SJSA1 (cell line): ENCODE results near the gene ABCG1. TPM values are rescaled to one million over a fixed set of nuclear protein-coding genes. Genes with fewer than 3 reads are reported as not detected.

ENCODE experiments used
- DNase-seq, 2 experiments: peaks; one replicate each; pipeline ENCODE4 v3.0.0-alpha.2; 2015 to 2020; ENCODE audit warnings: low spot score in 2 of 2, low read depth in 1 of 2
- H3K27ac ChIP-seq: fragments of 250-450 bp; sonication (Bioruptor Pico); 2 replicates; pipeline ENCODE4 v1.5.1; 2020; ENCODE audit warnings: mild to moderate bottlenecking, moderate library complexity
- H3K27me3 ChIP-seq: fragments of 250-450 bp; sonication (Bioruptor Pico); replicated peaks from 2 replicates; pipeline ENCODE4 v1.5.1; 2020; ENCODE audit warnings: mild to moderate bottlenecking, moderate library complexity
- H3K36me3 ChIP-seq: fragments of 250-450 bp; sonication (Bioruptor Pico); 2 replicates; pipeline ENCODE4 v1.5.1; 2020; ENCODE audit warnings: mild to moderate bottlenecking
- H3K4me1 ChIP-seq: fragments of 250-450 bp; sonication (Bioruptor Pico); replicated peaks from 2 replicates; pipeline ENCODE4 v1.6.1; 2021; ENCODE audit warnings: mild to moderate bottlenecking
- H3K4me3 ChIP-seq: fragments of 250-450 bp; sonication (Bioruptor Pico); 2 replicates; pipeline ENCODE4 v1.5.1; 2020; ENCODE audit warnings: mild to moderate bottlenecking
- H3K9me3 ChIP-seq: fragments of 250-450 bp; sonication (Bioruptor Pico); replicated peaks from 2 replicates; pipeline ENCODE4 v1.5.1; 2020; ENCODE audit warnings: mild to moderate bottlenecking
- total RNA-seq: library from RNA; depleted of rRNA; stranded (reverse); fragments of >200 nt; shearing (Covaris generic); gene quantifications from 2 replicates; pipeline ENCODE4 v1.2.3, GENCODE V29; 2014

The ABCG1 gene
- total RNA-seq, 1 experiment from 2014 or later: 11.5 TPM

DNA sequence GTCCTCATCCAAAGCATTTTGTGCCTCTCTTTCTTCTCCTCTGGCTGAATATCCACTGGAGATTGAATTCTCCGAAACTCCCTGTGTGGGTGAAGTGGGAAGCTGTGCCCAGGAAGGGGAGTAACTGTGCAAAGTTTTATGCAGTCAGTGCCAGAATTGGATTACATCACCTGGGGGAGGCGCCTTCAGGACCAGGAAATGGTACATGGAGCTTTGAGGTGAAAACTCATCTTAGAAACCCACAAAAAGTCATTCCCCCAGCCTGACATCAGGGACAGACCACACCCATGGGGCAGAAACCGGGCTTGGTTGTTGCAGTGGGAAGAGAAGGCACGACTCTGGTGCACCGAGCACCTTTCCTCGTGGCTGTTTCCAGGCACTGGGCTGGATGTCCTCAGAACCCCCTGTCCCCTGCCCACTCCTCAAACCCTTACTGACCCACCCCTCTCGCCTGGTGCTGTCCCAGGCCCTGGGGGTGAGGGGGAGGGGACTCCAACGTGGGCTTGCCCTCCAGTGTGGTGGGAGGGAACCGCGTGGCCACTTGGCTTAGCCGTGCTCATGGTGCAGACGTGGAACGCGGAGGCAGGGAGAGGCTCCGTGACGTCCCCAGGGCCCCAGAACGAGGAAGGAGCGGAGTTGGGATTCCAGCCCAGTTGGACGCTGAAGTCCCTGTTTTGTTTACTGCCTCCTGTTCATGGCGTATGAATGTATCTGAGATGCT lies 80.5 kb downstream of the ABCG1 start:
- DNase-seq: no peak
- Histone ChIP-seq H3K27me3 (no peaks in the 10 kb centered on the region), H3K36me3 (no peaks in the 10 kb centered on the region), H3K27ac (no peak overlapping the region), H3K4me1 (no peaks in the 10 kb centered on the region), H3K4me3 (no peak overlapping the region), H3K9me3 (no peaks in the 10 kb centered on the region)

DNA sequence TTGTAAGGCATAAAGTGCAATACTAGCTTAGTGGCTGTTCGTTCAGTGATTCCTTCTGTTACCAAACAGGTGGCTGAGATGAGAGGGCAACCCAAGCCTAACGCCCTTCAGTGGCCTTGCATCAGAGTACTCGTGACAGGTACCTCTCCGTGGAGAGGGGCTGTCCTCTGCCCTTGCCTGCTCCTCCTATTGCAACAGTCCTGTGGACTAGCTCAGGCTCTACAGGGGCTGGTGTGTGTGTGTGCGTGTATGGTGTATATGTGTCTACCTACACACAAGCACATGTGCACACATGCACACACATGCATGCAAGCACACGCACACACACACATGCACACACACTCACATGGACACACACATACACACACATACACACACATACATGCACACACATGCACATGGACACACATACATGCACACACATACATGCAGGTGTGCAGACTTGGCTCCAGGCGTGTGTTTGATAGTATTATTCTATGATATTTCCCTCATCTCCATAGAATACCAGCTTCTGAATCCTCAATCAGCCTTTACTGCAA lies 81.2 kb downstream of the ABCG1 start:
- Histone ChIP-seq H3K27ac (no peak overlapping the region), H3K4me3 (no peak overlapping the region), H3K36me3 (no peaks in the 10 kb centered on the region), H3K9me3 (no peaks in the 10 kb centered on the region), H3K4me1 (0 out of 2 replicates have a peak, but pooled peaks cover 4% of the 10 kb centered on the region), H3K27me3 (no peaks in the 10 kb centered on the region)
- no peak for DNase-seq

DNA sequence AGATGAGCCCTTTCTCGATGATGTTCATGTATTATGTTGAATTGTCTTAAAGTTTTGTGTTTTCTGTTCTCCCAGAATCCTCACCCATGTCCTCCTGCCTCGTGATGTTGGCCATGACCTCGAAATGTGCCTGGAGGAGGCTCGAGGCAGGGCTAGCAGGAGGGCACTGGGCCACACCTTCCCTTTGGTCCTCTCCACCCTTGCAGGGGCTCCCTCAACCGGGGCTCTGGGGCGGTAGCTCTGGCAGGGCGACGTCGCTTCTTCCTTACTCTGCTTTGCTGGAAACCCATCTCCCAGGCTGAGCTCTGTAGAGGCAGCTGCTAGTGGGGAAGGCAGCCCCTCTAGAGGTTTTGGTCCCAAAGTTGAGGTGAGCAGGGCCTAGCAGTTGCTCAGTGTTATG lies 82.0 kb downstream of the ABCG1 start:
- no peak for DNase-seq
- Histone ChIP-seq H3K9me3 (no peaks in the 10 kb centered on the region), H3K4me1 (0 out of 2 replicates have a peak, but pooled peaks cover 4% of the 10 kb centered on the region), H3K36me3 (no peaks in the 10 kb centered on the region), H3K27ac (no peak overlapping the region), H3K27me3 (no peaks in the 10 kb centered on the region), H3K4me3 (no peak overlapping the region)

DNA sequence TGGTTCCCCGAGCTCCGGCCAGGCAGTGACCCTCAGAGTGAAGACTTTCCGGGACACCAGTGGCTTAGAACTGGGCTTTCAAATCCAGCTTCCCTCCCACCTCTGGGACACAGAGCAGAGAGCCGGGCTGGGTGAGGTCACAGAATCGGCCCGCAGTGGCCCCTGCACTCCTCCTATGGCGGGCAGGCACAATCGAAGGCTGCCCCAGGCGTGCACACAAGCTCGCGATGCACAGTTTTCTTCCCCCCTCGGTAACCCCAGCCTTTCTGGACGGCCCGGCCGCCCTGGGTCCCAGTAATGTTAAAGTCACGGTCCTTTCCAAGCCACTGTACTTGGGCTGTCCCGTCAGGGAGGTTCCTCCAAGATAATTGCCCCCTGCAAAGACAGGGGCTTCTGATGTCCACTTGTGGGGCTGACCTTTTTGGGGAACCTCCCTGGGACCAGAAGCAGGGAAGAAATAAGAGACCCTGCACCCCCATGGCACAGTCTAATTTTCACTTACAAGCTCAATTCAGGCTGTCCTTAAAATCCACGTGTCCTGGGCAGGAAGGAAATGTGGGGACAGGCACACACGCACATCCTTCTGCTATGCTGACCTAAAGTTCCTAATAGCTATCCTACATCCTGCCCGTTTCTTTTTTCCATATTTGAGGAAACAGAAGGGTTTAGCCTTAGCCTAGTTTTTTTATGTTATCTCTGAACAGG lies 82.6 kb downstream of the ABCG1 start:
- Histone ChIP-seq H3K9me3 (no peaks in the 10 kb centered on the region), H3K4me1 (0 out of 2 replicates have a peak, but pooled peaks cover 4% of the 10 kb centered on the region), H3K27ac (no peak overlapping the region), H3K36me3 (no peaks in the 10 kb centered on the region), H3K4me3 (no peak overlapping the region), H3K27me3 (no peaks in the 10 kb centered on the region)
- DNase-seq: no peak

DNA sequence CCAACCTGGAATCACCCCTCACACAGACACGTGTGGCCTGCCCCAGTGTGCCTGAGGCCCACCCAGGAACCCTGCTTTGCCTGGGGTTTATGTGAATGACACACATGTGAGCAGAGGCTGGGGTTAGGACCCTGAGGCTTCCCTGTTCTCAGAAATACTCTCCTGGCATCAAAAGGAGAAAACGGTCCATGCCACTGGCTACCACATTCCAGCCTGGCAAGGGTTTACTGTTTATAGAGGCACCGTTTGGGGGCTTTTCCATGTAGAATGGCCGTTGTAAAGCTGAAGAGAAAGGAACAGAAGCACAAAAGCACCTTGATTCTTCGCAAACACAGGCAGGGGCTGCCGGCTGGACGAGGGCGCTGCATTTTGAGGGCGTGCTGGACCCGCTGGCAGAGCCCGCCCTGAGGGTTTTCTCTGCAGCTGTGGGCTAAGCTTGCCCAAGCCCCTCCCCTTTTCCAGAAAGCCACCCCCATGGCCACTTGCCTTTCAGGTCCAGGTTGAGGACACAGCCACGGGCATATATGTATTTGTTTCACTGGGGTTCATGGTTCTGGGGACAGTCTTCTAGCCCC lies 83.2 kb downstream of the ABCG1 start:
- Histone ChIP-seq H3K36me3 (no peaks in the 10 kb centered on the region), H3K27ac (no peak overlapping the region), H3K4me1 (0 out of 2 replicates have a peak, but pooled peaks cover 4% of the 10 kb centered on the region), H3K27me3 (no peaks in the 10 kb centered on the region), H3K9me3 (no peaks in the 10 kb centered on the region), H3K4me3 (no peak overlapping the region)
- DNase-seq: no peak

DNA sequence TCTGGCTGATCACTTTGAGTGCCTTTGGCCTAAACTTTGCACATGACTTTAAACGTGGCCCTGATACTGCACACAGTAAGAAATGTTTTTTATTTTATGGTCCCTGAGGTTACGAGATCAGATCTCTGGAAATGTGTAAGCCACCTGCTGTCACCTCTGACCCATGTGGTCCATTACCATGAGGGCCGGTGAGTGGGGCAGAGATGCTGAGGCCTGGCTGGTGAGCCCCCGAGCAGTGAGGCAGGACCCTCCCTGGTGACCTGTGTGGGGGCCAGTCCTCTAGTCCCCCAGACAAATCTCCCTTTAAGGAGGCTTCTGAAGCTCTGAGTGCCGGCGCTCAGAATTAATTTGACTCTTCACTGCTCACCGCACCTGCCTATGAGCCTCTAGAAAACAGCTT lies 83.9 kb downstream of the ABCG1 start:
- Histone ChIP-seq H3K36me3 (no peaks in the 10 kb centered on the region), H3K27ac (no peak overlapping the region), H3K9me3 (no peaks in the 10 kb centered on the region), H3K4me3 (no peak overlapping the region), H3K27me3 (no peaks in the 10 kb centered on the region), H3K4me1 (0 out of 2 replicates have a peak, but pooled peaks cover 4% of the 10 kb centered on the region)
- no peak for DNase-seq

DNA sequence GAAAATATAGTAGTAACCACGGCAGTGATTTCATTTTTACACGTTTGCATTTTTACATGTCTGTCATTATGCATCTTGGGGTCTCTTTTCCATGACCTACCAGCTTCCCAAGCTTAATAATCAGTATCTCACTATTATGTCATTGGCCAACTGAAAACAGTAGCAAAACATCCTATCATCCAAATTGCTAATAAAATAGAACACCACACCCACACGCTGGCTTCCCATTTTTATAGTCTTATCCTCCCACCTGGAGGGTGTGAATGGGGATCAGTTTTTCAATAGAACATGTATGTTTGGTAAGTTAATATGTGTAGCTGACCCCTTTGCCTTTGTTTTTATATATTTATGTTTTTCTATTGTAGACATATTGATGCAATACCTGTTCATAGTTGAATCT lies 84.5 kb downstream of the ABCG1 start:
- Histone ChIP-seq H3K4me1 (0 out of 2 replicates have a peak, but pooled peaks cover 4% of the 10 kb centered on the region), H3K27ac (no peak overlapping the region), H3K9me3 (no peaks in the 10 kb centered on the region), H3K27me3 (no peaks in the 10 kb centered on the region), H3K36me3 (no peaks in the 10 kb centered on the region), H3K4me3 (no peak overlapping the region)
- no peak for DNase-seq

DNA sequence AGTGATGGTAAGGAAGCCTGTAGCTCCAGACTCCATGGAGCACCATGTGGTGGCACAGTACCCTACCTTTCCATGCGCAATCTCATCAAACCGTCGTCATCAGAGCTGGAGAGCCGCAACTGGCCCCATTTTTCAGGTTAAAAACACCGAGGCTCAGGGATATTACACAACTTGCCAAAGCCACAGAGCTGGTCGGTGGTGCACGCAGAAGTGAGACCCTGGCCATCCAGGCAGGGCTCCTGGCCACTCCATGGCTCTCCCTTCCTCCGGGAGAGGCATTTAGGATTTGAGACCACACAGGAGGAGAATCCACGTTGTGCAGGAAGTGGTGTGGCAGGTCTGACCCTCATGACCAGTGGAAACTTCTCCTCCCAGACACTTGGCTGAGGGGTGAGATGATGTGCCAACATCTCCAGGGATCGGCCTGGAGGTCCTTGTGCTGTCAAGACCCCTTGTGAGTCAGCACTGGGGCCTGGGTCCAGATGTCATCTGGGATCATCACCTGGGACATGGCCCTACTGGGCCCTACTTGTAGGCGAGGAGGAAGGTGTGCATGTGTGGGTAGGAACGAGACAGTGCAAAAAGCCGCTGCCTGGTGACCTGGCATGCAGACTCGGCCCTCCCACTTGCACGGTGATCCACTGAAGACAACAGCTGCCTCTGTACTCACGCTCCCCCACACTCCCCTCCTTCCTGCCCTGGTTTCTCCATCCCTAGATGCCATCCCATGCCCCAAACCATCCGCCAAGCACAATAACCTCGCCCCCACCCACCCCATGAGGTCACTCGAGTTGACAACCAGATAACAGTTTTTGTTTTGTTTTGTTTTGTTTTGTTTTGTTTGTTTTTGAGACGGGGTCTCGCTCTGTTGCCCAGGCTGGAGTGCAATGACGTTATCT lies 85.9 kb downstream of the ABCG1 start:
- H3K4me1 ChIP-seq: peaks cover 9% of the 10 kb centered on the region
- H3K27ac ChIP-seq: no peak overlapping the region
- no peak overlapping the region for H3K4me3 ChIP-seq
- no peaks in the 10 kb centered on the region for H3K36me3 ChIP-seq
- no peak for DNase-seq
- no peaks in the 10 kb centered on the region for H3K27me3 ChIP-seq
- no peaks in the 10 kb centered on the region for H3K9me3 ChIP-seq

DNA sequence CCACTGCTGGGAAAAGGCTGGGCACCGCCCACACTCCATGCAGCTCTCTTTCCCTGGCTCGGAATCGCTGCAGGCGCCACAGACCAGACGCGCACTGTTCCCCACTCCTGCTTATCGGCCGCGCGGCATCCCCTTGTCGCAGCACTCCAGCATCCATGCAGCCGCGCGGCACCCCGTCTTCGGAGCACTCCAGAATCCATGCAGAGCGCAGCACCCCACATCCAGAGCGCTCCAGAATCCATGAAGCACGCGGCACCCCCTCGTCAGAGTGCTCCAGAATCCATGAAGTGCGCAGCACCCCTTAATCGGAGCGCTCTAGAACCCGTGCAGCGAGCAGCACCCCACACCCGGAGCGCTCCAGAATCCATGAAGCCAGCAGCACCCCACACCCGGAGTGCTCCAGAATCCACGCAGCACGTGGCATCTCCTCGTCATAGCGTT lies 86.8 kb downstream of the ABCG1 start:
- H3K36me3 ChIP-seq: no peaks in the 10 kb centered on the region
- no peaks in the 10 kb centered on the region for H3K27me3 ChIP-seq
- no peak overlapping the region for H3K27ac ChIP-seq
- DNase-seq: no peak
- peaks cover 9% of the 10 kb centered on the region for H3K4me1 ChIP-seq
- H3K4me3 ChIP-seq: no peak overlapping the region
- H3K9me3 ChIP-seq: no peaks in the 10 kb centered on the region

DNA sequence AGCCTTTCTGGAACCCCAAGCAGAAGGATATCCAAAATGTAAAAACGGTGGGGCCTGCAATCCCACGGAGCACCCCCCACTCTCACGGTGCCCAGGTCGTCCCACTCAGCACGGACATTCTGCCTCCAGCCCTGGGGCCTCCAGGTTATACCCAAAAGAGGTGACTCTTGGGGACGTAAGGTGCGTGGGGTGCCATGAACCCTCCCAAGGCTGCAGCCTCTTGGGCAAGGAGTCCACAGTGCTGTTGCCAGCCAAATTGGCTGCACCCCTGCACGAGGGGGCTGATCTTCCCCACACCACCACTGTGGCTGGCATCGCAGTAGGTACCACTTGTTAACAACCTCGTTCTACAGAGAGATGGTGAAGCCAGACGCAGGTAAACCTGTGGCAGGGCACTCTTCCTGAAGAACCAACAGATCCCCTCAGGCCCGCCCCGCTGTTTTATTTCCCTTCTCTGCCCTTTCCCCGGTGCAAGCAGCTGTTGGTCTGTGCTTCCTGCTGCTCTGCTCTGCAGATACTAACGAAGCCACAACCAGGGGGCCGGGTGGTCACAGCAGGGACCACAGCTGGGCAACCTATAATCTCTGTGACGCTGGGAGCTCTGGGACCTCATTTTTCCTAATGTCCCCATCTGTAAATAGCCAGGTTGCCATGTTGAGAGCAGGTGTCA lies 87.6 kb downstream of the ABCG1 start:
- Histone ChIP-seq H3K27ac (no peak overlapping the region), H3K4me1 (peaks cover 9% of the 10 kb centered on the region), H3K36me3 (no peaks in the 10 kb centered on the region), H3K4me3 (no peak overlapping the region), H3K9me3 (no peaks in the 10 kb centered on the region), H3K27me3 (no peaks in the 10 kb centered on the region)
- DNase-seq: no peak

DNA sequence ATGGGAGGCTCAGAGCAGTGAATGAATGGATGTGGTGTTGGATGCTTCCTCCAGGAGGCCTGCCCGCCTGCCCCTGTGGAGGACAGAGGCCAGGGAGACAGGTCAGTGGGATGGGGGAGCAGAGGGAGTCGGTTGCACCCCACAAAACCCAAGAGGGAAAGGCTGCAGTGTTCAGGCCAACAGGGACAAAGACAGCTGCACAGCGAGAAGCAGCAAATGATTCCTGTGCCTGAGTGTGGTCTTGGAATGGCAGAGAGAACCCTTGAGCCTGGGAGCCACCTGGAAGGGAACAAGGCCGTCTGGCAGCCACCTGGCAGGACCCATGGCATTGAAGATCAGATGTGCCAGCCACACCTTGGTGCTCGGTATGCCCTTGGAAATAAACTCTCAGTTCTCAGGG lies 88.2 kb downstream of the ABCG1 start:
- H3K4me1 ChIP-seq: peaks cover 9% of the 10 kb centered on the region
- H3K4me3 ChIP-seq: no peak overlapping the region
- H3K27me3 ChIP-seq: no peaks in the 10 kb centered on the region
- DNase-seq: no peak
- H3K27ac ChIP-seq: no peak overlapping the region
- no peaks in the 10 kb centered on the region for H3K36me3 ChIP-seq
- no peaks in the 10 kb centered on the region for H3K9me3 ChIP-seq

DNA sequence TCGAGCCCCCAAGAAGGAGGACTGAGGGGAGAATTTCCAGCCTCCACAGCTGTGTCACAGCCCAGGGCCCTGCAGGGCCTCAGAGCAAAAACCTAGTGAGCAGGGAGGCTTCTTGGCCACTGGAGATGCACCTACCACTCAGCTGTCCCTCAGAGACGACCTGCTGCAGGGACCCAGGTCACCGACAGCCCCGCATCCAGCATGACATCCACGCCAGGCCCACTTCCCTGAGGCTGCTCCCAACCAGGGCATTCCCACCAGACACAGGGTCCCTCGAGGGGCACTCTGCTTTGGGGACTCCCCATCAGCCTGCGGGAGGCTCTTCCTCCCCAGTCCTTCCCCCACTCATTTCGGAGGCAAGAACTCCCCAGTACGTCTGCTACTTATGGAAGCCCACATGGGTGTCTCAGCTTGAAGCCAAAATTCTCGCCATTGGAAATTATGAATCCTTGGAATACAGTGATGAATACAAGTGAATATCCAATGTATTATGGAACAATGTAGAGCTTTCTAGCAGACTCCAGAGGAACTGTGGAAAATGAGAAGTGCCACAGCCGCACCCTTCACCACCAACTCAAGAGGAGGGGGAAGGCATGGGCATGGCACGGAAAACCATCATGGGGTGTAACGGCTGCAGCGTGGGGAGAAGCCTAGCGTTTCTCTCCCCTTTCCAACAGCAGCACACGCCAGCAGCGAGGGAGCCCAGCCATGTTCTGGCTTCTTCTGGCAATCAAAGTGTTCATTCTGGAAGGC lies 89.4 kb downstream of the ABCG1 start:
- H3K36me3 ChIP-seq: no peaks in the 10 kb centered on the region
- H3K9me3 ChIP-seq: no peaks in the 10 kb centered on the region
- no peak overlapping the region for H3K27ac ChIP-seq
- no peak for DNase-seq
- H3K4me3 ChIP-seq: no peak overlapping the region
- peaks cover 9% of the 10 kb centered on the region for H3K4me1 ChIP-seq
- H3K27me3 ChIP-seq: no peaks in the 10 kb centered on the region
